ENCODE data around the gene TULP1.

The TULP1 gene

GRCh38 chr6:35522660-35523658 is 10.3 kb upstream of the TULP1 start:
- Histone ChIP-seq H3K27me3 (ENCODE audit: insufficient read depth, low read length) (no peaks in the 10 kb centered on the region), H3K79me2 (ENCODE audit: insufficient read depth, low read length) (no peaks in the 10 kb centered on the region), H3K4me2 (ENCODE audit: low read length) (peak overlapping the region; percentile 59), H3K4me1 (ENCODE audit: insufficient read depth, low read length, severe bottlenecking) (peaks cover 9% of the 10 kb centered on the region), H3K9me2 (ENCODE audit: low read depth, low read length) (no peaks in the 10 kb centered on the region), H3K9me3 (ENCODE audit: low read length) (no peaks in the 10 kb centered on the region), H3K27ac (ENCODE audit: low read depth, low read length, poor library complexity, severe bottlenecking) (no peak overlapping the region), H3F3A (ENCODE audit: insufficient read depth, low read length) (no peaks in the 10 kb centered on the region), H3K36me3 (ENCODE audit: insufficient read depth, low read length) (no peaks in the 10 kb centered on the region), H2AFZ (ENCODE audit: low read length) (peak overlapping the region; percentile 4; the same call in 1 of the 2 replicates), H3K9ac (ENCODE audit: low read length) (no peak overlapping the region), H4K20me1 (ENCODE audit: insufficient read depth, low read length) (no peaks in the 10 kb centered on the region), H3K4me3 (ENCODE audit: low read depth, low read length, poor library complexity, severe bottlenecking) (peak overlapping the region; percentile 29)
- TF ChIP-seq CTCF (IDR thresholded peaks at IDR 0.05; ENCODE audit: low read length) (peak; percentile 96), EZH2 (IDR thresholded peaks at IDR 0.05; ENCODE audit: borderline replicate concordance, low read length) (no peak)

DNA sequence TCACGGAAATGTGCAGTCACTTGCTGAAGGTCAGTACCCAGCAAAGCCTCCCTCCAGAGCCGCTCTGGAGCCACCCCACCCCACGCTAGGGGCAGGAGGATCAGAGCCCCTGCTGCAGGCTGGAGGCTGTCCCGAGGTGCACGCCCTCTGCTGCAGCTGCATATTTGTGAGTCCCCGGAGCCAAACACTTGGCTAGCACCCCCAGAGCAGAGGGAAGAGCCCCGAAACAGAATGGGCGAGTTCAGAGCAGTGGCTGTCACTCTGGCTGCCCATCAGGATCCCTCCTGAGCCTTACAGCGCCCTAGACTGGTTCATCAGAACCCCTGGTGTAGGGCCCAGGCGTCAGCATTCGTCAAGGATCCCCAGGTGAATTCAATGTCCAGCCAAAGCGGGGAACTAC is 9.5 kb upstream of the TULP1 start:
- no peak overlapping the region for H3K9ac ChIP-seq (ENCODE audit: low read length)
- no peaks in the 10 kb centered on the region for H3F3A ChIP-seq (ENCODE audit: insufficient read depth, low read length)
- no peaks in the 10 kb centered on the region for H4K20me1 ChIP-seq (ENCODE audit: insufficient read depth, low read length)
- TF ChIP-seq CTCF (IDR thresholded peaks at IDR 0.05; ENCODE audit: low read length) = no peak
- no peak for TF ChIP-seq EZH2 (IDR thresholded peaks at IDR 0.05; ENCODE audit: borderline replicate concordance, low read length)
- H3K4me2 ChIP-seq (ENCODE audit: low read length) = no peak overlapping the region
- no peaks in the 10 kb centered on the region for H3K9me2 ChIP-seq (ENCODE audit: low read depth, low read length)
- H3K27ac ChIP-seq (ENCODE audit: low read depth, low read length, poor library complexity, severe bottlenecking) = no peak overlapping the region
- no peaks in the 10 kb centered on the region for H3K27me3 ChIP-seq (ENCODE audit: insufficient read depth, low read length)
- peaks cover 9% of the 10 kb centered on the region for H3K4me1 ChIP-seq (ENCODE audit: insufficient read depth, low read length, severe bottlenecking)
- no peaks in the 10 kb centered on the region for H3K9me3 ChIP-seq (ENCODE audit: low read length)
- no peak overlapping the region for H2AFZ ChIP-seq (ENCODE audit: low read length)
- no peaks in the 10 kb centered on the region for H3K36me3 ChIP-seq (ENCODE audit: insufficient read depth, low read length)
- H3K4me3 ChIP-seq (ENCODE audit: low read depth, low read length, poor library complexity, severe bottlenecking) = no peak overlapping the region
- no peaks in the 10 kb centered on the region for H3K79me2 ChIP-seq (ENCODE audit: insufficient read depth, low read length)

- no peak overlapping the region for H3K4me2 ChIP-seq (ENCODE audit: low read length)
- no peaks in the 10 kb centered on the region for H3K36me3 ChIP-seq (ENCODE audit: insufficient read depth, low read length)
- H3K27ac ChIP-seq (ENCODE audit: low read depth, low read length, poor library complexity, severe bottlenecking) = no peak overlapping the region
- H3K79me2 ChIP-seq (ENCODE audit: insufficient read depth, low read length) = no peaks in the 10 kb centered on the region
- H3F3A ChIP-seq (ENCODE audit: insufficient read depth, low read length) = no peaks in the 10 kb centered on the region
- no peak overlapping the region for H3K4me3 ChIP-seq (ENCODE audit: low read depth, low read length, poor library complexity, severe bottlenecking)
- no peaks in the 10 kb centered on the region for H4K20me1 ChIP-seq (ENCODE audit: insufficient read depth, low read length)
- H3K27me3 ChIP-seq (ENCODE audit: insufficient read depth, low read length) = no peaks in the 10 kb centered on the region
- H3K4me1 ChIP-seq (ENCODE audit: insufficient read depth, low read length, severe bottlenecking) = peaks cover 9% of the 10 kb centered on the region
- H3K9ac ChIP-seq (ENCODE audit: low read length) = no peak overlapping the region
- H2AFZ ChIP-seq (ENCODE audit: low read length) = no peak overlapping the region
- no peaks in the 10 kb centered on the region for H3K9me2 ChIP-seq (ENCODE audit: low read depth, low read length)
- H3K9me3 ChIP-seq (ENCODE audit: low read length) = no peaks in the 10 kb centered on the region
- no peak for TF ChIP-seq CTCF (IDR thresholded peaks at IDR 0.05; ENCODE audit: low read length)
- TF ChIP-seq EZH2 (IDR thresholded peaks at IDR 0.05; ENCODE audit: borderline replicate concordance, low read length) = no peak
These were observed 8.5 kb upstream of the TULP1 start for GRCh38 chr6:35521235-35521634.
